IPS-18a (cell line): ENCODE measurements around the gene CHML.

Source experiments
- H3K27ac ChIP-seq: one replicate; pipeline ENCODE4 v1.5.1; 2013; ENCODE audit warnings: low read length
- H3K27me3 ChIP-seq: one replicate; pipeline ENCODE4 v1.6.1; 2013; ENCODE audit warnings: mild to moderate bottlenecking, low read length; ENCODE audit not compliant: control insufficient read depth, insufficient read depth
- H3K36me3 ChIP-seq: one replicate; pipeline ENCODE4 v1.6.1; 2013; ENCODE audit warnings: low read depth, low read length; ENCODE audit not compliant: control insufficient read depth
- H3K4me1 ChIP-seq: one replicate; pipeline ENCODE4 v1.6.1; 2013; ENCODE audit warnings: low read depth, low read length; ENCODE audit not compliant: control insufficient read depth
- H3K4me3 ChIP-seq: one replicate; pipeline ENCODE4 v1.5.1; 2013; ENCODE audit warnings: low read length
- H3K9ac ChIP-seq: one replicate; pipeline ENCODE4 v1.6.1; 2013; ENCODE audit warnings: mild to moderate bottlenecking, low read length, moderate library complexity
- H3K9me3 ChIP-seq: one replicate; pipeline ENCODE4 v1.6.1; 2013; ENCODE audit warnings: low read depth, low read length; ENCODE audit not compliant: control insufficient read depth

Gene CHML

DNA sequence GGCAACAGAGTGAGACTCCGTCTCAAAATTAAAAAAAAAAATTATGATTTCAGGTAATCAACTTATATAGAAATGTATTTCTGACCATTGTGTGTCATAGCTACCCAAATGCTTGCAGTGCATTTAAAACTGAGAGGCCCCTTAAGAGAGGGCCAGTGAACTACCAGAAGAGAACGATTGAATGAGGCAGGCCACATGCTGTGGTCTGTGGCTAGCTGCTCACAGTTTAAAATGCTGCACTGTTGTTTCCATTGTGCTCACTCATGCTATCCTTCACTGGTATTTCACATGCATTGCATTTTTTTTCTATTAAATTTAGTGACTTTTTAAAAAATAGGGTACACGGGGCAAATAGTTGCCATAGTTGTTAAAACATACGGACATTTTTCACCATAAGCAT is 26.0 kb downstream of the CHML start:
- H3K4me3 ChIP-seq = no peak overlapping the region
- H3K27ac ChIP-seq = no peak overlapping the region
- no peaks in the 10 kb centered on the region for H3K9me3 ChIP-seq
- no peaks in the 10 kb centered on the region for H3K27me3 ChIP-seq
- H3K36me3 ChIP-seq = no peaks in the 10 kb centered on the region
- no peaks in the 10 kb centered on the region for H3K4me1 ChIP-seq
- H3K9ac ChIP-seq = no peak overlapping the region

DNA sequence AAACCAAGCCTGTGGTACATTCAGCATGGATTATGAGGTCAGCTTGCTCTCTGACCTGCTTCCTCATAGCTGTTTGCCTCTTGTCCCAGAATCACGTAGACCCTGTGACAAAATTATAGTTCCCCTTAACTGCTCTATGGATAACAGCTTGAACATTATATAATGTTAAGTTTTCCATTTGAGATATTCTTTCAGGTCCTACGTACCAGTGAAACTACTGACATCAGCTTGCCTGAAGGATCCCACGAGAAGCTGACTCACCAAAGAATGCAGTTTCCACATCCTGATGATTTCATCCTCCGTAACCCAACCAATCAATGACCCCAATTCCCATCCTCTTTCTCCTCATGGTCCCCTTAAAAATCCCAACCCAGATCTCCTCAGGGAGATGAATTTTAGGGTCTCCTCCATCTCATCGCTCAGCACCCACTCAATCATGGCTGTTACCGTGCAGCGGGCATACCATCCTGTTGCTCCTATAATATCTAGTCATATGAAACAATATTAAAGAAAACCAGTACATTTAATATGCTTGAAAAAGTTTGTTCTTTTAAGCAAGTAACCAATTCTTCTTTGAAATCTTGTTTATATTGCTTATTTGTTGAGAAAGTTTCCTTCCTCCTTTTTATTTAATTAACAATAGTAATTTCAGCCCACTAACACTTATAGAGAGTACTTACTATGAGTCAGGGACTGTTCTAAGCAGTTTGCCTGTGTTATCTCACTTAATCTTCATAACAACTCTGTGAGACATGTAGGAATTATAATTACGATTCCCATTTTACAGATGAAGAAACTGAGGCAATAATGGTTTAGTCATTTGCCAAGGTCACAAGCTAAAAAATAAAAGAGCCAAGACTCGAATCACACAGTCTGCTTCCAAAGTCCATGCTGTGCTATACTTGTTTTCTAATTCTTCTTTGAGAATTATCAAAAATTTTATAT is 27.4 kb downstream of the CHML start:
- no peaks in the 10 kb centered on the region for H3K9me3 ChIP-seq
- H3K4me1 ChIP-seq = no peaks in the 10 kb centered on the region
- H3K27me3 ChIP-seq = no peaks in the 10 kb centered on the region
- H3K27ac ChIP-seq = no peak overlapping the region
- no peak overlapping the region for H3K4me3 ChIP-seq
- no peak overlapping the region for H3K9ac ChIP-seq
- no peaks in the 10 kb centered on the region for H3K36me3 ChIP-seq

DNA sequence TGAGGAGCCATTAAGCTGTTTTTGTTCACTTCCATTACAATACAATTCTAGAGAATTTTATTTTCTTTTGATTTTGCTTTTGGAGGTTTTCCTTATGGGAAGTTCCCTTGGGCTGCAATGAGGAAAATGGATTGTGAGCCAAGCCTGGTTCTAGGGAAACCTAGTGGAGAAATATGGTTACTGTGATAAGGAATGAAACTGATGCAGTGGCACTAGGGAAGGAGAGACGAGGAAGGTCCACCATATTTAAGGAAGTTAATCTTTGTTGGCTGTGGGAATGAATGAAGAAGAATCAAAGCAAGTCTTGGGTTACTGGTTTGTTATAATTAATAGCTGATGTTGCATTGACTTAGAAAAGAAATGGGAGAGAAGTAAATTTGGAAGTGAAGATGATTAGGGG is 28.4 kb downstream of the CHML start:
- H3K4me1 ChIP-seq = no peaks in the 10 kb centered on the region
- no peaks in the 10 kb centered on the region for H3K9me3 ChIP-seq
- H3K27me3 ChIP-seq = no peaks in the 10 kb centered on the region
- H3K36me3 ChIP-seq = no peaks in the 10 kb centered on the region
- no peak overlapping the region for H3K9ac ChIP-seq
- no peak overlapping the region for H3K27ac ChIP-seq
- H3K4me3 ChIP-seq = no peak overlapping the region

DNA sequence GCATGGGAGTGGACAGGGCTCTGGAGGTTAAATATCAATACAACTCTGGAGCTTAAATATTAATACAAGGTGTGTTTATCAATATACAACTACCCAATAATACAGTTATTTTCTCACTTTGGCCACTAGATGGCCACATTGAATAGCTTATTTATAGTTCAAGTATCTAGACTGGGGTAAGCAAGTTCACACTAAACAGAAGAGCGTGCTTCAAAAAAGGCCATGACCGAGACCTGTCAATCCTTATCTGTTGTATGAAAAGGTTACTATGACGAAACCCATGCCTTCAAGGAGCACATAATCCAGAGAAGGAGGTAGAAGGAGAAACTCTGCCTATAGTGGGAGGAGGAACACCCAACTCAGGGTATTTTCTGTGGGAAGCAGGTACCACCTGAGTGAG is 29.1 kb downstream of the CHML start:
- Histone ChIP-seq H3K9ac (no peak overlapping the region), H3K27me3 (no peaks in the 10 kb centered on the region), H3K9me3 (no peaks in the 10 kb centered on the region), H3K36me3 (no peaks in the 10 kb centered on the region), H3K4me3 (no peak overlapping the region), H3K27ac (no peak overlapping the region), H3K4me1 (no peaks in the 10 kb centered on the region)

DNA sequence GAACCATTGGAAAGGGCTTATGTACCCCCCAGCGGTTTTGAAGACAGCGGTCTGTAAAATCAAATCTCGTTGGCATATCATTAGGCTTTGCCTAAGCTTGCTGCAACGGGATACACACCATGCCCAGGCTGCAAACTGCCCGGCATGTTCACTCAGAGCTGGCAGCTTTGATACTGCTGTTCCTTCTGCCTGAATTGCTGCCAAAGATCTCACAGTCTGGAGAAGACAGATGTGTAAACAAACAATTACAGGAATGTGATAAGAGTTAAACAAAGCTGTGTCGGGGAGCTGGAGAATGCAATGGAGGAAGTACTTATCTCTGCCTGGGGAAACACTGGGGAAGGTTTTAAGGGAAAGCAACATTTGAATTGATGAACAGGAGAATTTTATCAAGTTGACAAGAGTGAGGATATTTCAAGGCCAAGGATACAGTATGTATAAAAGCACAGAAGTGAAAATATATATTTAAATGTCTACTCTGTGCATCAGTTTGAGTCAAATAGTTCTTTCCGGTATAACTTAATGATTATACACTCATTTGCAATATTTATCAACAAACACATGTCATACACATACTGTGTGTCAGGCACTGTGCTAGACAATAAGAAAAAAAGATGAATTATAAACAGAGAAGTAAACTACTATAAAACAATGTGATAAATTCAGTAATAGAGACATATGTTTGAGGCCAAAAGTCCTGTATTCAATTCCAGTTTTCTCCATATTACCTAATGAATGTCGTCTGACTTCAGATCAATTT is 29.9 kb downstream of the CHML start:
- no peak overlapping the region for H3K9ac ChIP-seq
- H3K36me3 ChIP-seq = no peaks in the 10 kb centered on the region
- H3K27ac ChIP-seq = no peak overlapping the region
- no peaks in the 10 kb centered on the region for H3K27me3 ChIP-seq
- no peaks in the 10 kb centered on the region for H3K4me1 ChIP-seq
- H3K9me3 ChIP-seq = no peaks in the 10 kb centered on the region
- no peak overlapping the region for H3K4me3 ChIP-seq

DNA sequence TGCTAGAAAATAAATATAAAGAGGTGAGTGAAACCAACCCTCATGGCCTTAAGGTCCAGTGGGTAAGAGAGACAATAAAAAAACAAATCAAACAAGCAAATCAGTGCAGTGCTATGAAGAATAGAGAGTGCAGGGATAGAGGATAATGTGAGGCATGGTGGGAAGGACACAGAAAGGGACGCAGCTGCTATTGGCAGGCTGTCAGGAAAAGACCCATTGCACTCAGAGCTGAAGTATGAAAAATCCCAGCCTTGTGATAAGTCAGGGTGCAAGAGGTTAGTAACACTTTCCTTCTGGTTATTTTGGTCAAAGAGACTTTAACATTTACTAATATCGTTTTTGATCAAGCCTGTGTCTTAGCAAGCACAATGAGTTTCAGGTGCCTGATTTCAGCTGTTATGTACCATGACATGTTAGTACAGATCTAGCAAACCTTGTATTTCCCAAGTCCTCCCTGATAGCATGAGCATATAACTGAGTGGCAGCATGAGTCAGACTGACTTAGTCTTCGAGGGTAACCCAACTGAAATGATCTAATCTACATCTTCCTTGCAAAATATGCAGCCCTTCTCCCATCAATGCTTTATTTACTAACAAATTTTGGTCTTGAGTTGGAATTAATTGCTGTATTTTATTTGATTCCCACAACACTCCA is 31.7 kb downstream of the CHML start:
- no peak overlapping the region for H3K4me3 ChIP-seq
- H3K4me1 ChIP-seq = no peaks in the 10 kb centered on the region
- H3K27me3 ChIP-seq = no peaks in the 10 kb centered on the region
- no peaks in the 10 kb centered on the region for H3K9me3 ChIP-seq
- H3K36me3 ChIP-seq = no peaks in the 10 kb centered on the region
- H3K27ac ChIP-seq = no peak overlapping the region
- H3K9ac ChIP-seq = no peak overlapping the region

DNA sequence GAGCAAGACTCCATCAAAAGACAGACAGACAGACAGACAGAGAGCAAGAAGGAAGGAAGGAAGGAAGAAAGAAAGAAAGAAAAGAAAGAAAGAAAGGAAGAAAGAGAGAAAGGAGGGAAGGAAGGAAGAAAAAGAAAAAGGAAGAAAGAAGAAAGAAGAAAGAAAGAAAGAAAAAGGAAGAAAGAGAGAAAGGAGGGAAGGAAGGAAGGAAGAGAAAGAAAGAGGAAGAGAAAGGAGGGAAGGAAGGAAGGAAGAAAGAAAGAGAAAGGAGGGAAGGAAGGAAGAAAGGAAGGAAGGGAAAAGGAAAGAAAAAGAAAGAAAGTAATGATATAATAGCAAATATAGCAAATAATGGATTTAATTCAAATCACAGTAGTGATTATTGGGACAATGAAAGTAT is 32.7 kb downstream of the CHML start:
- no peak overlapping the region for H3K27ac ChIP-seq
- no peaks in the 10 kb centered on the region for H3K36me3 ChIP-seq
- no peaks in the 10 kb centered on the region for H3K27me3 ChIP-seq
- no peaks in the 10 kb centered on the region for H3K9me3 ChIP-seq
- no peak overlapping the region for H3K4me3 ChIP-seq
- no peak overlapping the region for H3K9ac ChIP-seq
- no peaks in the 10 kb centered on the region for H3K4me1 ChIP-seq

DNA sequence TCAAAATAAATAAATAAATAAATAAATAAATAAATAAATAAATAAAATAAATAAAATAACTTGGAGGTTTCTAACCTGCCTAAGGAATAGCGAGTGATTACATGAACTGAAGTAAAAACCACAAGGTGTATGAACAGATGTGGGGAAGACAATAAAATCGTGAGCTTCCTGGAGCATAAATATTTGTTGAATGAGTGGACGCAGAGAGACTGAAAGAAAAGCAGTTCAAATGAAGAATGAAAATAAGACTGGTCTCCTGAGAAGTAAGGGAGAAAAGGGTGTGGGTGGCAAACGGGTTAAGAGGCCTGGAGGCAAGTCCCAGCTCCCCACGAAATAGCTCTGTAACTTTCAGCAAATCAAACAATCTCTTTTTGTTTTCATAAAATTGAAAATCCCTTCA is 33.6 kb downstream of the CHML start:
- H3K4me1 ChIP-seq = no peaks in the 10 kb centered on the region
- H3K27ac ChIP-seq = no peak overlapping the region
- no peaks in the 10 kb centered on the region for H3K9me3 ChIP-seq
- H3K27me3 ChIP-seq = no peaks in the 10 kb centered on the region
- no peak overlapping the region for H3K9ac ChIP-seq
- H3K4me3 ChIP-seq = no peak overlapping the region
- no peaks in the 10 kb centered on the region for H3K36me3 ChIP-seq

DNA sequence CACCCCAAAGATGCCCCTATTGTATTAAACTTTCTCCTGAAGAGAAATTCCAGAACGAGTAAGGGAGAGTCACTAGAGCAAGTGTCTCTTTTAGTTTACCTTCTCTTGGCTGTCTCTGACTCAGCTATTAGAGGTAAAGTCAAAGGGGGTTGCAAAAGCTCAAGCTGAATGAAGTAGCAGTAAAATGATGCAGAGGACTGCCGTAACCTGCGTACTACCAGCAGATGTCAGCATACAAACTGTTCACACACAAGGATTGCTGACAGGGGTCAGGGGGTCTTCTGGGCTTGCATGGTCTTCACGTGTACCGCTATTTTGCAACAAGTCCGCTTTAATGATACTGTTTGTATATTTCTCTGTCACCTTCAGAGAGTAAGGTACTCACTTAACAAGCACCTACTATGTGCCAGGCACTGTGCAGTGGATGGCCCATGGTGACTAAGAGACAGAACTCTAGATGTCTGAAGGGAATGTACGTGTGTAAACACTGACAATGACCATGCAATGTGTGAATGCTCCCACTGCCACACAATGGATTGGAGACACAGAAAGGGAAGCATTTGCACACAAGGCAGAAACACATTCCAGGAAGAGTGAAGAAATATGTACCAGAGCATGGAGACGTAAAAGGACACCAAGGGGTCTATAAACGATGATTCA is 34.9 kb downstream of the CHML start:
- Histone ChIP-seq H3K4me3 (no peak overlapping the region), H3K9ac (no peak overlapping the region), H3K4me1 (no peaks in the 10 kb centered on the region), H3K27ac (no peak overlapping the region), H3K27me3 (no peaks in the 10 kb centered on the region), H3K36me3 (no peaks in the 10 kb centered on the region), H3K9me3 (no peaks in the 10 kb centered on the region)

DNA sequence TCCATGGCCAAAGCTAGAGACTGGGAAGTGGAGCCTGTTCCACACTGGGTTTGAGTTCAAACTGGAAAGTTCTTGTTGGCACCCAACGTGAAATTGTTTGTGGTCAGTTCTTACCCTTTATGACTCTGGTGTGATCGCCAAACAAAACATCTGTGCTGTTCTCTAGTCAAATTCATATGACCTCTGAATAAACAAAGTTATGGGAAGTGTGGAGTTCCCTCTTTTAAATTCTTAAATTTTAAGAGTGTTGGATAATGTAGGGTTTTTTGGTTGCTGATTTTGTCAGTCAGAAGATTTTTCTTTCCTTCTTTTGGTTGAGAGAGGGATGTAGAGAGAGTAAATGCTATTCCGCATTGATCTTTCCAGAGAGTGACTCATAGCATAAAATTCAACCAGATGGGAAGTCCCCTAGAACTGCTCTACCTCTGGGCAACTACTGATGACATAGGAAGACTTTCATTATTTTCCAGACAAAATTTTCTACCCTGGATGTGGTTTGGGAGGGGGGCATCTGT is 36.4 kb downstream of the CHML start:
- no peak overlapping the region for H3K4me3 ChIP-seq
- H3K9me3 ChIP-seq = no peaks in the 10 kb centered on the region
- no peaks in the 10 kb centered on the region for H3K4me1 ChIP-seq
- H3K9ac ChIP-seq = no peak overlapping the region
- H3K27me3 ChIP-seq = no peaks in the 10 kb centered on the region
- no peaks in the 10 kb centered on the region for H3K36me3 ChIP-seq
- no peak overlapping the region for H3K27ac ChIP-seq

DNA sequence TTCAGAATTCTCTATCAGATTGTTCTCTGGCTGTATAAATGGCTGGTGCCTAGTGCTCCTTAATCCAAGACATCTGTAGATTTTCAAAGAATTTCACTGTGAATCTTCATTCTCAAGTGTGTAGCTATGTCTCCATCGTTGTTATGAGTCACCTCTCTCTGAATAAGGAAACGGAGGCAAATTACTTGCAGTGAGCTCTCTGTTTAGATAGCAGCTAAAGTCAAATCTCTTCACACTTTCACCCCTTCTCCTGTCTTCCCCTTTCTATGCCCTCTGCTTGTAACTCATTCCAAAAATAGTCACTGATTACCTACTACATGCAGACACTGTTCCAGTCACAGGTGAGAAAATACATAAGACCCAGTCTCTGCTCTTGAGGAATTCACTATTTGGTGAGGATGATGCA is 39.7 kb downstream of the CHML start:
- Histone ChIP-seq H3K9ac (no peak overlapping the region), H3K4me3 (no peak overlapping the region), H3K27me3 (no peaks in the 10 kb centered on the region), H3K27ac (no peak overlapping the region), H3K4me1 (no peaks in the 10 kb centered on the region), H3K9me3 (no peaks in the 10 kb centered on the region), H3K36me3 (no peaks in the 10 kb centered on the region)
